WI38 (cell line): Measurements from ENCODE around the gene RBMX.

Experiments
- H3K4me3 ChIP-seq: 2 replicates; pipeline ENCODE4 v1.5.1; 2011; ENCODE audit warnings: low read depth, mild to moderate bottlenecking, control low read depth, low read length
- TF ChIP-seq, protein P1 (sequence below): IDR thresholded peaks from 2 replicates; pipeline ENCODE4 v1.5.1; 2012; ENCODE audit warnings: low read depth, mild to moderate bottlenecking, control low read depth, low read length

RBMX gene

DNA sequence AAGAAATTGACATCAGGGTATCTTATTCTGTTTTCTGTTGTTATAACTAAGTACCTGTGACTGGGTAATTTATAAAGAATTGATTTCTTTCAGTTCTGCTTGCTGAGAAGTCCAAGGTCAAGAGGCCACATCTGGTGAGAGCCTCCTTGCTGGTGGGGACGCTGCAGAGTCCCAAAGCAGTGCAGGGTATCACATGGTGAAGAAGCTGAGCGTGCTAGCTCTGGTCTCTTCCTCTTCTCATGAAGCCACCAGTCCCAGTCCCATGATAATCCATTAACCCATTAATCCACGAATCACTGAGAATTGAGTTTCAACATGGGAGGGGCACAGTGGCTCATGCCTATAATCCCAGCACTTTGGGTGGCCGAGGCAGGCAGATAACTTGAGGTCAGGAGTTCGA lies 18.0 kb downstream of the RBMX start:
- no peak overlapping the region for H3K4me3 ChIP-seq
- TF ChIP-seq, protein P1, sequence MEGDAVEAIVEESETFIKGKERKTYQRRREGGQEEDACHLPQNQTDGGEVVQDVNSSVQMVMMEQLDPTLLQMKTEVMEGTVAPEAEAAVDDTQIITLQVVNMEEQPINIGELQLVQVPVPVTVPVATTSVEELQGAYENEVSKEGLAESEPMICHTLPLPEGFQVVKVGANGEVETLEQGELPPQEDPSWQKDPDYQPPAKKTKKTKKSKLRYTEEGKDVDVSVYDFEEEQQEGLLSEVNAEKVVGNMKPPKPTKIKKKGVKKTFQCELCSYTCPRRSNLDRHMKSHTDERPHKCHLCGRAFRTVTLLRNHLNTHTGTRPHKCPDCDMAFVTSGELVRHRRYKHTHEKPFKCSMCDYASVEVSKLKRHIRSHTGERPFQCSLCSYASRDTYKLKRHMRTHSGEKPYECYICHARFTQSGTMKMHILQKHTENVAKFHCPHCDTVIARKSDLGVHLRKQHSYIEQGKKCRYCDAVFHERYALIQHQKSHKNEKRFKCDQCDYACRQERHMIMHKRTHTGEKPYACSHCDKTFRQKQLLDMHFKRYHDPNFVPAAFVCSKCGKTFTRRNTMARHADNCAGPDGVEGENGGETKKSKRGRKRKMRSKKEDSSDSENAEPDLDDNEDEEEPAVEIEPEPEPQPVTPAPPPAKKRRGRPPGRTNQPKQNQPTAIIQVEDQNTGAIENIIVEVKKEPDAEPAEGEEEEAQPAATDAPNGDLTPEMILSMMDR = no peak

DNA sequence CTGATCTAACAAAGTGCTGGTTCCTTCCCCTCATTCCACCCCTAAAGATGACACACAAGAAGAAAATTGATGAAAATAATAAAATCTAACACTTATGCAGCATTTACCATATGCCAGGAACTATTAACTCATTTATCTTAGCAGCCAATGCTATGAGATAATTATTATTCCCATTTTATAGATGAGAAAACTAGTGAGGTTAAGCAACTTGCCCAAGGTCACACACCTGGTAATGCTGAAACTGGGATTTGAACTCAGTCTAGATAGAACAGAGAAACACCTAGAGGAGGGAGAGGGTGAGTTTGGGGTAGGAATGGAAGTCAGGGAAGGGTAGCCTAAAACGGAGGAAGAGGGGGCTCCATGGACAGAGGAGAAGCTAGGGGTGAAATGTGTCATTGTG lies 18.6 kb downstream of the RBMX start:
- no peak overlapping the region for H3K4me3 ChIP-seq
- TF ChIP-seq, protein P1 = no peak

DNA sequence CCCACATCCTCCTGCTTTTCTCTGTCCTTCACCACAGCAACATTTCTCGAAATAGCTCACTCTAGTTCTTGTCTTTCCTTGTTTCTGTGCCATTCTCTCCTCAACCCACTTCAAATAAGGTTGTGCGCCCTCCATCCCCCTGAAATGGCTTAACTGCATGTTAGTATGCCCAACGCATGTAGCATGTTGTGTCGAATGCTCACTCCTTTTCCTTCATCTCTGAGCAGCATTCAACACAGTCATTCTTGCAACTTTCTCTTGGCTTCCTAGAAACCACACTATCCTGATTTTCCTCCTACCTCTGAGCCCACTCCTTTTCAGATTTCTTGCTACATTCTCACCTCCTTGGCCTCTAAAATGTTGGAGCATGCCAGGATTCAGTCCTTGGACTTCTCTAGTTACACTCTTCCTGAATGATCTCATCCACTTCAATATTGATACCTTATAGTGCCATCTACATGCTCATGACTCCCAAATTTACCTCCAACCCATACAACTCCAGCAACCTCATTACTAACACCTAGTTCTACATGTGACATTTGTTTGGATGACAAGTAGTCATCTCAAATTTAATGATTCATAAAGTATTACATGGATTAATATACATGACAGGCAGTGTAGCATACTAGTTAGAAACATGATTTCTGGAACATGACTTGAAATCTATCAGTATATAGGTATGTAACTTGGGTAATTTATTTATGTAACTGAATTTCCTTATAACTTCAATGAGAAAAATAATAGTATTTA lies 22.3 kb downstream of the RBMX start:
- H3K4me3 ChIP-seq = no peak overlapping the region
- TF ChIP-seq, protein P1 = no peak

GRCh38 chrX:136856551-136856950 lies 24.0 kb downstream of the RBMX start:
- no peak overlapping the region for H3K4me3 ChIP-seq
- TF ChIP-seq, protein P1 = no peak

GRCh38 chrX:136856050-136856449 lies 24.5 kb downstream of the RBMX start:
- TF ChIP-seq, protein P1 = no peak
- no peak overlapping the region for H3K4me3 ChIP-seq

DNA sequence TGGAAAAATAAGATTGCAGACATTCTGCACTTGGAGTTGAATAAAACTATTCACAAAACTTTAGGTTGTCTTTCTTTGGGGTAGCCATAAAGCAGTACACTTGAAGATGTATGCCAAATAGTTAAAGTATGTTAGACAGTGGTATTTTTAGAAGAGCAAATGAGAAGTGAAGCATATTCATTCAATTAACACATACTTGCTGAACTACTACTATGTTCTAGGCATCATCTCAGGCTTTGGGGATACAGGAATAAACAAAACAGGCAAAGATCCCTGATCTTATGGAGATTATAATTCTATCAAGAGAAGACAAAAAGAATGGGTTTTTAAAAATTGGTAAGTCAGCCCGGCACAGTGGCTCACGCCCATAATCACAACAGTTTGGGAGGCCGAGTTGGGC lies 29.0 kb downstream of the RBMX start:
- TF ChIP-seq, protein P1 = no peak
- H3K4me3 ChIP-seq = no peak overlapping the region

DNA sequence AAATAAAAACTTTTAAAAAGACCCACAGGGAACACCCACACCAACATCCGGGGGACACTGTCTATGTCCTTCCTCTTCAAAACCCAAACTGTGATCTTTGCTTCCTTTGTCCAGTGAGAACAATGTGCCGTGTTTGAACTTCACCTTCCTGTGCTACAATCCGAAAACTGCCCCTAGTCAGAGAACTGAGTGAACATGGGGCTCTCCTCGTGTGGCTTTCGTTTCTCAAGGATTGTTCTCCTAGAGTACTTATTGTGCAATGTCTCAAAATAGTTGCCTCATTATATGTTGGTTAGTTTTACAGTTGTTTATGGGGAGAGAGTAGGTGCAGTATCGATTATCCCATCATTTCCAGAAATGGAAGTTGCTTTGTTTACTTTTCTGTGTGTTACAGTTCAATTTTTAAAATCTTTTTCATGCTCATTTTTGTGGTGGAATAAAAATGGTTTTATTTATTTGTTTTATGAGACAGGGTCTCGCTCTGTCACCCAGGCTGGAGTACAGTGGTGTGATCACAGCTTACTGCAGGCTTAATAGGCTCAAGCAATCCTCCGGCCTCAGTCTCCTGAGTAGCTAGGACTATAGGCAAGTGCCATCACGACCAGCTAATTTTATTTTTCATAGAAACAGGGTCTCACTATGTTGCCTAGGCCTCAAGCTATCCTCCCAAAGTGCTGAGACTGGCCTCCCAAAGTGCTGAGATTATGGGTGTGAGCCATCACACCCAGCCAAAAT lies 29.9 kb downstream of the RBMX start:
- H3K4me3 ChIP-seq = no peak overlapping the region
- TF ChIP-seq, protein P1 = no peak
